ENCODE data around the gene ANKRD13B.

Gene ANKRD13B

GRCh38 chr17:29652976-29653375, 60.0 kb downstream of the ANKRD13B start:
- no peaks in the 10 kb centered on the region for H3K36me3 ChIP-seq (ENCODE audit: control insufficient read depth, insufficient read depth, low read length)
- no peaks in the 10 kb centered on the region for H3K4me1 ChIP-seq (ENCODE audit: control insufficient read depth, insufficient read depth, low read length)
- no peak overlapping the region for H3K4me3 ChIP-seq (ENCODE audit: low read depth, low read length)
- no peak overlapping the region for H3K9ac ChIP-seq (ENCODE audit: low read depth, low read length)
- H3K27me3 ChIP-seq (ENCODE audit: control insufficient read depth, insufficient read depth, low read length), result no peaks in the 10 kb centered on the region
- no peaks in the 10 kb centered on the region for H3K9me3 ChIP-seq (ENCODE audit: control insufficient read depth, insufficient read depth, low read length)

GRCh38 chr17:29653995-29654714, 61.2 kb downstream of the ANKRD13B start:
- no peaks in the 10 kb centered on the region for H3K4me1 ChIP-seq (ENCODE audit: control insufficient read depth, insufficient read depth, low read length)
- no peaks in the 10 kb centered on the region for H3K9me3 ChIP-seq (ENCODE audit: control insufficient read depth, insufficient read depth, low read length)
- H3K4me3 ChIP-seq (ENCODE audit: low read depth, low read length), result no peak overlapping the region
- H3K36me3 ChIP-seq (ENCODE audit: control insufficient read depth, insufficient read depth, low read length), result no peaks in the 10 kb centered on the region
- no peaks in the 10 kb centered on the region for H3K27me3 ChIP-seq (ENCODE audit: control insufficient read depth, insufficient read depth, low read length)
- no peak overlapping the region for H3K9ac ChIP-seq (ENCODE audit: low read depth, low read length)

- H3K36me3 ChIP-seq (ENCODE audit: control insufficient read depth, insufficient read depth, low read length), result no peaks in the 10 kb centered on the region
- no peaks in the 10 kb centered on the region for H3K9me3 ChIP-seq (ENCODE audit: control insufficient read depth, insufficient read depth, low read length)
Observed at GRCh38 chr17:29655323-29655722, 62.4 kb downstream of the ANKRD13B start.

GRCh38 chr17:29659155-29659554, 66.2 kb downstream of the ANKRD13B start:
- Histone ChIP-seq H3K9me3 (ENCODE audit: control insufficient read depth, insufficient read depth, low read length) (no peaks in the 10 kb centered on the region), H3K4me3 (ENCODE audit: low read depth, low read length) (no peak overlapping the region), H3K27me3 (ENCODE audit: control insufficient read depth, insufficient read depth, low read length) (no peaks in the 10 kb centered on the region), H3K4me1 (ENCODE audit: control insufficient read depth, insufficient read depth, low read length) (no peaks in the 10 kb centered on the region), H3K36me3 (ENCODE audit: control insufficient read depth, insufficient read depth, low read length) (no peaks in the 10 kb centered on the region), H3K9ac (ENCODE audit: low read depth, low read length) (no peak overlapping the region)

More at GRCh38 chr17:29655323-29655722, 62.4 kb downstream of the ANKRD13B start:
- H3K4me1 ChIP-seq (ENCODE audit: control insufficient read depth, insufficient read depth, low read length), result no peaks in the 10 kb centered on the region
- no peak overlapping the region for H3K9ac ChIP-seq (ENCODE audit: low read depth, low read length)
- no peak overlapping the region for H3K4me3 ChIP-seq (ENCODE audit: low read depth, low read length)
- no peaks in the 10 kb centered on the region for H3K27me3 ChIP-seq (ENCODE audit: control insufficient read depth, insufficient read depth, low read length)

GRCh38 chr17:29661213-29661612, 68.3 kb downstream of the ANKRD13B start:
- Histone ChIP-seq H3K36me3 (ENCODE audit: control insufficient read depth, insufficient read depth, low read length) (peaks cover 3% of the 10 kb centered on the region), H3K9ac (ENCODE audit: low read depth, low read length) (no peak overlapping the region)

GRCh38 chr17:29663155-29663554, 70.2 kb downstream of the ANKRD13B start:
- H3K9ac ChIP-seq (ENCODE audit: low read depth, low read length), result no peak overlapping the region
- no peaks in the 10 kb centered on the region for H3K9me3 ChIP-seq (ENCODE audit: control insufficient read depth, insufficient read depth, low read length)
- H3K36me3 ChIP-seq (ENCODE audit: control insufficient read depth, insufficient read depth, low read length), result peaks cover 5% of the 10 kb centered on the region
- H3K4me3 ChIP-seq (ENCODE audit: low read depth, low read length), result no peak overlapping the region
- no peaks in the 10 kb centered on the region for H3K4me1 ChIP-seq (ENCODE audit: control insufficient read depth, insufficient read depth, low read length)
- no peaks in the 10 kb centered on the region for H3K27me3 ChIP-seq (ENCODE audit: control insufficient read depth, insufficient read depth, low read length)

More at GRCh38 chr17:29661213-29661612, 68.3 kb downstream of the ANKRD13B start:
- Histone ChIP-seq H3K9me3 (ENCODE audit: control insufficient read depth, insufficient read depth, low read length) (no peaks in the 10 kb centered on the region), H3K27me3 (ENCODE audit: control insufficient read depth, insufficient read depth, low read length) (no peaks in the 10 kb centered on the region), H3K4me1 (ENCODE audit: control insufficient read depth, insufficient read depth, low read length) (no peaks in the 10 kb centered on the region), H3K4me3 (ENCODE audit: low read depth, low read length) (no peak overlapping the region)

All from iPS-15b (cell line).